Measurements from ENCODE around the gene MELTF.

Gene MELTF

GRCh38 chr3:196996454-196997265, 33.0 kb downstream of the MELTF start:
- Histone ChIP-seq H3K4me3 (ENCODE audit: low read length) (no peak overlapping the region), H3K27me3 (ENCODE audit: low read depth, low read length) (no peaks in the 10 kb centered on the region), H3K36me3 (replicated peaks; ENCODE audit: low read depth, low read length) (no peaks in the 10 kb centered on the region), H3K4me2 (ENCODE audit: low read length) (no peak overlapping the region), H3K9ac (ENCODE audit: low read length) (no peak overlapping the region), H4K20me1 (ENCODE audit: insufficient read depth, low read length) (no peaks in the 10 kb centered on the region), H3K4me1 (ENCODE audit: low read length) (peaks cover 13% of the 10 kb centered on the region), H3K79me2 (ENCODE audit: low read length) (no peaks in the 10 kb centered on the region), H2AFZ (ENCODE audit: low read depth, low read length) (no peak overlapping the region), H3K27ac (ENCODE audit: low read length) (no peak overlapping the region), H3K9me3 (ENCODE audit: insufficient read depth, low read length) (no peaks in the 10 kb centered on the region)
- TF ChIP-seq, protein P1, sequence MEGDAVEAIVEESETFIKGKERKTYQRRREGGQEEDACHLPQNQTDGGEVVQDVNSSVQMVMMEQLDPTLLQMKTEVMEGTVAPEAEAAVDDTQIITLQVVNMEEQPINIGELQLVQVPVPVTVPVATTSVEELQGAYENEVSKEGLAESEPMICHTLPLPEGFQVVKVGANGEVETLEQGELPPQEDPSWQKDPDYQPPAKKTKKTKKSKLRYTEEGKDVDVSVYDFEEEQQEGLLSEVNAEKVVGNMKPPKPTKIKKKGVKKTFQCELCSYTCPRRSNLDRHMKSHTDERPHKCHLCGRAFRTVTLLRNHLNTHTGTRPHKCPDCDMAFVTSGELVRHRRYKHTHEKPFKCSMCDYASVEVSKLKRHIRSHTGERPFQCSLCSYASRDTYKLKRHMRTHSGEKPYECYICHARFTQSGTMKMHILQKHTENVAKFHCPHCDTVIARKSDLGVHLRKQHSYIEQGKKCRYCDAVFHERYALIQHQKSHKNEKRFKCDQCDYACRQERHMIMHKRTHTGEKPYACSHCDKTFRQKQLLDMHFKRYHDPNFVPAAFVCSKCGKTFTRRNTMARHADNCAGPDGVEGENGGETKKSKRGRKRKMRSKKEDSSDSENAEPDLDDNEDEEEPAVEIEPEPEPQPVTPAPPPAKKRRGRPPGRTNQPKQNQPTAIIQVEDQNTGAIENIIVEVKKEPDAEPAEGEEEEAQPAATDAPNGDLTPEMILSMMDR (IDR thresholded peaks at IDR 0.05; ENCODE audit: low read depth, low read length) = no peak
- no peak for TF ChIP-seq EZH2phosphoT487 (IDR thresholded peaks at IDR 0.05; ENCODE audit: low read depth)

GRCh38 chr3:196995646-196996355, 33.8 kb downstream of the MELTF start:
- no peak overlapping the region for H3K4me2 ChIP-seq (ENCODE audit: low read length)
- no peaks in the 10 kb centered on the region for H3K79me2 ChIP-seq (ENCODE audit: low read length)
- no peak overlapping the region for H2AFZ ChIP-seq (ENCODE audit: low read depth, low read length)
- no peak overlapping the region for H3K4me3 ChIP-seq (ENCODE audit: low read length)
- peaks cover 8% of the 10 kb centered on the region for H3K4me1 ChIP-seq (ENCODE audit: low read length)
- no peak overlapping the region for H3K27ac ChIP-seq (ENCODE audit: low read length)
- no peaks in the 10 kb centered on the region for H4K20me1 ChIP-seq (ENCODE audit: insufficient read depth, low read length)
- H3K27me3 ChIP-seq (ENCODE audit: low read depth, low read length) = no peaks in the 10 kb centered on the region
- no peak overlapping the region for H3K9ac ChIP-seq (ENCODE audit: low read length)
- no peaks in the 10 kb centered on the region for H3K9me3 ChIP-seq (ENCODE audit: insufficient read depth, low read length)
- no peaks in the 10 kb centered on the region for H3K36me3 ChIP-seq (replicated peaks; ENCODE audit: low read depth, low read length)
- TF ChIP-seq, protein P1 (IDR thresholded peaks at IDR 0.05; ENCODE audit: low read depth, low read length) = no peak
- TF ChIP-seq EZH2phosphoT487 (IDR thresholded peaks at IDR 0.05; ENCODE audit: low read depth) = no peak

GRCh38 chr3:196995027-196995426, 34.6 kb downstream of the MELTF start:
- Histone ChIP-seq H3K4me2 (ENCODE audit: low read length) (no peak overlapping the region), H4K20me1 (ENCODE audit: insufficient read depth, low read length) (no peaks in the 10 kb centered on the region), H3K9me3 (ENCODE audit: insufficient read depth, low read length) (no peaks in the 10 kb centered on the region), H3K27me3 (ENCODE audit: low read depth, low read length) (no peaks in the 10 kb centered on the region), H3K27ac (ENCODE audit: low read length) (no peak overlapping the region), H3K4me1 (ENCODE audit: low read length) (peaks cover under 1% of the 10 kb centered on the region), H3K9ac (ENCODE audit: low read length) (no peak overlapping the region), H3K79me2 (ENCODE audit: low read length) (no peaks in the 10 kb centered on the region), H3K4me3 (ENCODE audit: low read length) (no peak overlapping the region), H2AFZ (ENCODE audit: low read depth, low read length) (no peak overlapping the region), H3K36me3 (replicated peaks; ENCODE audit: low read depth, low read length) (no peaks in the 10 kb centered on the region)
- TF ChIP-seq EZH2phosphoT487 (IDR thresholded peaks at IDR 0.05; ENCODE audit: low read depth) = no peak
- TF ChIP-seq, protein P1 (IDR thresholded peaks at IDR 0.05; ENCODE audit: low read depth, low read length) = no peak

- H3K27ac ChIP-seq (ENCODE audit: low read length) = no peak overlapping the region
- H3K9me3 ChIP-seq (ENCODE audit: insufficient read depth, low read length) = no peaks in the 10 kb centered on the region
- no peak overlapping the region for H3K4me3 ChIP-seq (ENCODE audit: low read length)
- H3K9ac ChIP-seq (ENCODE audit: low read length) = no peak overlapping the region
- H3K36me3 ChIP-seq (replicated peaks; ENCODE audit: low read depth, low read length) = no peaks in the 10 kb centered on the region
- no peaks in the 10 kb centered on the region for H4K20me1 ChIP-seq (ENCODE audit: insufficient read depth, low read length)
- no peak overlapping the region for H3K4me2 ChIP-seq (ENCODE audit: low read length)
- no peaks in the 10 kb centered on the region for H3K27me3 ChIP-seq (ENCODE audit: low read depth, low read length)
- no peak overlapping the region for H2AFZ ChIP-seq (ENCODE audit: low read depth, low read length)
- H3K4me1 ChIP-seq (ENCODE audit: low read length) = no peaks in the 10 kb centered on the region
- TF ChIP-seq, protein P1 (IDR thresholded peaks at IDR 0.05; ENCODE audit: low read depth, low read length) = no peak
- no peak for TF ChIP-seq EZH2phosphoT487 (IDR thresholded peaks at IDR 0.05; ENCODE audit: low read depth)
- no peaks in the 10 kb centered on the region for H3K79me2 ChIP-seq (ENCODE audit: low read length)
These were observed 35.6 kb downstream of the MELTF start for GRCh38 chr3:196994056-196994455.

Data from OCI-LY3 (cell line).